ENCODE results near the gene C19orf44. TPM values are rescaled to one million over a fixed set of nuclear protein-coding genes. Genes with fewer than 3 reads are reported as not detected.

C19orf44 gene
- total and polyA plus RNA-seq, 2 of the 4 experiments (the other 2 are of a cell fraction) = 1.4 to 3.8 TPM

- dilution Hi-C loops (cut with HindIII; ENCODE audit: low sequenced_read_pairs, unreplicated experiment) (no loop called here), intact Hi-C loops (cut with micrococcal nuclease) (no loop called here), in situ Hi-C loops (cut with MboI; ENCODE audit: low sequenced_read_pairs) (no loop called here)
- Histone ChIP-seq H4K20me1 (ENCODE audit: insufficient read depth, low read length) (peaks cover 13% of the 10 kb centered on the region), H3K18ac (ENCODE audit: low read depth, low read length) (no peak overlapping the region), H3K14ac (replicated peaks; ENCODE audit: low read depth, low read length) (no peak overlapping the region), H3K56ac (ENCODE audit: extremely low read depth, insufficient read depth, low read length) (no peak overlapping the region), H2BK120ac (ENCODE audit: low read depth, low read length) (no peak overlapping the region), H2AFZ (replicated peaks; ENCODE audit: low read length, poor library complexity) (no peak overlapping the region), H3K4me2 (ENCODE audit: low read depth, low read length) (no peak overlapping the region), H3K9me3 (ENCODE audit: control insufficient read depth, insufficient read depth, low read length) (no peaks in the 10 kb centered on the region), H3K4ac (ENCODE audit: low read depth, low read length) (no peak overlapping the region), H3K4me3 (ENCODE audit: insufficient read depth, low read depth, low read length) (no peak overlapping the region), H3K27ac (ENCODE audit: insufficient read depth, low read length) (no peak overlapping the region), H2AK9ac (replicated peaks; ENCODE audit: low read depth, low read length, poor library complexity) (no peak overlapping the region), H3K27me3 (ENCODE audit: control insufficient read depth, insufficient read depth, low read length) (no peaks in the 10 kb centered on the region), H3K23ac (ENCODE audit: low read depth, low read length) (no peak overlapping the region), H2BK5ac (ENCODE audit: low read depth, low read length, poor library complexity, severe bottlenecking) (no peak overlapping the region), H3K9me1 (ENCODE audit: insufficient read depth, low read length) (peaks cover 7% of the 10 kb centered on the region), H2BK15ac (ENCODE audit: low read depth, low read length) (no peak overlapping the region), H3K4me1 (ENCODE audit: control insufficient read depth, insufficient read depth, low read length) (peaks cover 2% of the 10 kb centered on the region), H3K9ac (ENCODE audit: low read depth, low read length) (no peak overlapping the region), H4K5ac (ENCODE audit: low read depth, low read length) (no peak overlapping the region), H4K91ac (ENCODE audit: insufficient read depth, low read depth, low read length) (no peak overlapping the region), H2AK5ac (ENCODE audit: low read depth, low read length) (no peak overlapping the region), H4K8ac (ENCODE audit: low read depth in 2 of 2, low read length in 2 of 2) (no peak overlapping the region), H3K79me1 (ENCODE audit: low read depth in 1 of 2, low read length in 2 of 2) (peaks cover 22 to 59% of the 10 kb centered on the region in 2 experiments), H3K36me3 (ENCODE audit: control insufficient read depth, insufficient read depth, low read length) (peaks cover 54% of the 10 kb centered on the region), H2BK20ac (ENCODE audit: low read depth, low read length) (no peak overlapping the region)
- POLR2A ChIA-PET (ENCODE audit: unreplicated experiment) = no interaction called here
- ATAC-seq (ENCODE audit: low read depth) (no peak), DNase-seq (no peak)
- no TSS peak for BruUV-seq (replicated peaks)
- WGBS, 2 experiments (ENCODE audit: extremely low coverage in 2 of 2, insufficient read length in 1 of 2) = 94% methylated on average over 3 of the region's 7 CpGs; no CpG with 5 or more reads in 1 of the 2 experiments
- CTCF ChIA-PET = no interaction called here
- no peak for TF ChIP-seq CTCF (conservative IDR thresholded peaks at IDR 0.05; ENCODE audit: low read depth, low read length)
- no peak for TF ChIP-seq MXI1 (IDR thresholded peaks at IDR 0.05; ENCODE audit: borderline replicate concordance, low read depth, low read length)
- no peak for TF ChIP-seq CEBPB (IDR thresholded peaks at IDR 0.05; ENCODE audit: low read depth, low read length)
- TF ChIP-seq POLR2A (IDR thresholded peaks at IDR 0.05; ENCODE audit: low read depth, low read length) = no peak
- no peak for TF ChIP-seq RAD21 (IDR thresholded peaks at IDR 0.05; ENCODE audit: low read length)
- no peak for TF ChIP-seq RFX5 (IDR thresholded peaks at IDR 0.05; ENCODE audit: low read depth, low read length)
- no peak for TF ChIP-seq USF2 (IDR thresholded peaks at IDR 0.05; ENCODE audit: low read depth, low read length)
- TF ChIP-seq MAZ (IDR thresholded peaks at IDR 0.05; ENCODE audit: borderline replicate concordance, low read depth, low read length) = no peak
- no peak for TF ChIP-seq RCOR1 (IDR thresholded peaks at IDR 0.05; ENCODE audit: insufficient replicate concordance, low read length)
- no peak for TF ChIP-seq CHD1 (IDR thresholded peaks at IDR 0.05; ENCODE audit: low read depth, low read length)
- no peak for TF ChIP-seq SMC3 (IDR thresholded peaks at IDR 0.05; ENCODE audit: low read depth, low read length)
- no peak for TF ChIP-seq BHLHE40 (IDR thresholded peaks at IDR 0.05; ENCODE audit: low read depth, low read length)
- no peak for TF ChIP-seq MAFK (IDR thresholded peaks at IDR 0.05; ENCODE audit: low read depth, low read length)
- TF ChIP-seq FOS (IDR thresholded peaks at IDR 0.05; ENCODE audit: low read depth, low read length) = no peak
Observed at GRCh38 chr19:16564842-16565241, 68.6 kb downstream of the C19orf44 start.

Measured in IMR-90 (cell line).